HG03066 (cell line): ENCODE measurements around the gene PROM2.

Experiments used
- ATAC-seq: cut with Tn5 transposase; IDR thresholded peaks from one replicate; pipeline ENCODE4 v1.9.1; 2021; ENCODE audit warnings: low read depth; ENCODE audit not compliant: unreplicated experiment

The PROM2 gene

DNA sequence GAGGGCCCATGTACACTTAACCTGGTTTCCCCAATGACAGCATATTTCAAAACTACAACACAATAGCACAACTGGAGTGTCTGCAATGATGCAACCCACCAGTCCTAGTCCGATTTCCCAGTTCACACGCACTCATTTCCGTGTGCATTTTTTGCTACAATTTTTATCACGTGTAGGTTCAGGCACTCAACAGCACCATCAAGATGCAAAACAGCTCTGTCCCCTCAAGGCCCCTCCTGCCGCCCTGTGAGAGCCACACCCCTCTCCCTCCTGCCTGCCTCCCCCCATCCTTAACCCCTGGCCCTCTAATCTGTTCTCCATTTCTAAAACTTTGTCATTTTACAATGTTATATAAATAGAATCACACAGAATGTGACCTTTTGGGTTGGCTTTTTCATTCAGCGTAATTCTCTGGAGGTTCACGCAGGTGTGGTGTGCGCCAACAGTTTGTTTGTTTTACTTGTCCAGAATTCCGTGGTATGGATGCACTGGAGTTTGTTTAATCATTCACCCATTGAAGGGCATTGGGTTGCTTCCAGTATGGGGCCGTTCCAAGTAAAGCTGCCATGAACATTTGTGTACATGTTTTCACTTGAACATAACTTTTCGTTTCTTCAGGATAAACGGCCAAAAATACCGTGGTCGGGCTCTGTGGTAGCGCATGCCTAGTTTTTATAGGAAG lies 31.3 kb downstream of the PROM2 start:
- ATAC-seq, result no peak

DNA sequence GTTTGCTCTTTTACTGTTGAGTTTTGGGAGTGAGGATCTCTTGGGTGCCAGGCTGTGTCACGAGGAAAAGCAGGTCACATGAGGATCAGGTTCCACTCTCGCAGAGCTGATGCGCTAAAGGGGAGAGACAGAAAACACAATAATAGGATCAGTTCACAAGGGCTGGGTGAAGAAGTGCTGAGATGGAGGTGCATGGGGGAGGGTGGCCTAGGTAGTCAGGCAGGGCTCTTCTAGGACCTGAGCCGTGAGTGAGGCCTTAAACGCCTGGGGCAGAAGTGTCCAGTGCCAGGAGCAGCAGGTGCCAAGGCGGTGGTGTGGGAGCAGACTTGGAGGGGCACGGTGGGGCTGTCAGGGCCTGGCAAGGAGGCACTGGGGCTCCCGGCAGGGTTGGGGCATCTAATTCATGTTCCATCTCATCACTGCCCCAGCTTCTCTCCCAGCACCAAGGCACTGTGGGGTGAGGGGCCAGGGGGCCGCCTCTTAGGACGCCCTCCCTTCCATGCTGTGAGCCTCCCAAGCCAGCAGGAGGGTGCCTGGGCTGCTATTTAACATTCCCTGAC lies 32.2 kb downstream of the PROM2 start:
- ATAC-seq, result no peak

DNA sequence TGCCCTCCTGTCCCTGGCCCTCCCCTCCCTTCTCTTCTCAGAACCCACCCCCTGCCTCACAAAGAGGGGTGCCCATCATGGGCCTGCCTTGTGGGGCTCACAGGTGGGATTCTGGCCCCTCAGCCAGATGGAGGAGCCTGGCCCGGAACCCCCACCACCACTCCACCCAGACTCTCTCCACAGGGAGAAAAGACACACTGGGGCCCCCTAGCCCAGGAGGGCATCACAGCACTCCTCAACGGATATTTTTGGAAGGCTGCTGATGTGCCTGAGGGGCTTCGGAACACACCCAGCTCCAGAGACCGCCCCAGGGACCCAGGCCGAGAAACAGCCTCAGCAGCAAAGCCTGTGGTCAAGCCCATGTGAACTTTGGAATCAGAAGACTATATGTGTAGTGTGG lies 32.8 kb downstream of the PROM2 start:
- ATAC-seq, result no peak

DNA sequence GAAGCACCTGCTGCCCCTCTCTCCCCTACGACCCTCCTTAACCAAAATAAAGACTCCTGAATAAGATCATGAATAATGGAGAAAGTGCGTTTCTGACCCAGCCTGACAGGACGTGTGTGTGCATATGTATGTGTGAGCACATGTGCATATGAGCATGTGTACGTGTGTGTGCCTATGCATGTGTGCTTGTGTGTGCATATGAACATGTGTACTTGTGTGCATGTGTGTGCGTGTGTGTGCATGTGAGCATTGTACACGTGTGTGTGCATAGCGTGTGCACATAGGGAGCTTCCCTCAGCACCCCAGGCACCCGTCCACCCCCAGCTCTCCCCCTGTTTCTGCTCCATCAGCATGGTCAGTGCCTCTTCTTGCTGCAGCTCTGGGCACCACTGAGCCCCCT lies 33.6 kb downstream of the PROM2 start:
- ATAC-seq, result no peak

DNA sequence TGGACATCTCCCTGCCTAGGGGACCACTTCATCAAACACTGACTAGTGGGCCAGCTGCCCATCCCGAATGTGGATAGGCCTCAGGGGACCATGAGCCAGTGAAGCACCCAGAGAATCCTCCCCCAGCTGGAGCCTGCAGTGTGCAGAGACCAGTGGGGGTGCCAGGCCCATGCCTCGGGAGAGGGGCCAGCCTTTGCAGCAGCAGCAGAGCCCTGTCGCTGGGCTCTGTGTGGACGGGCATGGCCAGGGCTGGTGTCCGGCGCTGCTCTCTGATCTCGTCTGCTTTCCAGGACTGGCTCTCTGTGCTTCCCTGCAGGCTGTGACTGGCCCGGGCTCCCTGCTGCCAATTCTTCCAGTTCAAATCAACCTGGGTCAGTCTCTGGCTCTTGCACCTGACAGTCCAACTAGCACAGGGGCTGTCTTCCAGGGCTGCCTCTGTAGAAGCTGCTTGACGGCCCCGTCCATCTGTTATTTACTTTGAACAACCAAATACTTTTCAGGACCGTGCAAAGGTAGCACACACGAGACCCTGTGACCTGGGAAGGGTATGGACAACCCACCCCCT lies 34.3 kb downstream of the PROM2 start:
- no peak for ATAC-seq

DNA sequence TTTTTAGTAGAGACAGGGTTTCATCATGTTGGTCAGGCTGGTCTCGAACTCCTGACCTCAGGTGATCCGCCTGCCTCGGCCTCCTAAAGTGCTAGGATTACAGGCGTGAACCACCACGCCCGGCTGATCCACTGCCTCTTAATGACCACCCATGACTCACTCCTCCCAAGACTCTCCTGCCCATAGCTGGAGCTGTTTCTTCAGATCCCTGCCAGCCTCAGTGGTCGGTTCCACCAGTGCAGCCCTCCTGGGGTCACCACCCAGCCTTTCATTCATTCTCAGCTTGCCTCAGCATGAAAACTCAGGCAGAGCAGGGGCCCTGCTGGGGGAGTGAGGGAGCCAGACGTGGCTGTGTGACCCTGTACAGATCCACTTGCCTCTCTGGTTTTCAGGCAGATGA lies 35.4 kb downstream of the PROM2 start:
- no peak for ATAC-seq

DNA sequence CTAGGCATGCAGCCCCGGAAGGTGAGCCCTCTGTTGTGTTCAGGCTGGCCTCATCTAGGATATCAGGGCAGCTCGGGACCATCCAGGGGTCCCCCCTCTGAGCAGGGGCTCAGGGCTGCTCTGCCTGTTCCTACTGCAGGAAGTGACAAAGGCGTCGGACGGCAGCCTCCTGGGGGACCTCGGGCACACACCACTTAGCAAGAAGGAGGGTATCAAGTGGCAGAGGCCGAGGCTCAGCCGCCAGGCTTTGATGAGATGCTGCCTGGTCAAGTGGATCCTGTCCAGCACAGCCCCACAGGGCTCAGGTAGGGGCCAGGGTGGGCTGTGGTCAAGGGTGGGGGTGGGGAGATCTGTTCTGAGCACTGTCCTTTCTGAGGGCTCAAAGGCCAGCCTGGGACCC lies 36.0 kb downstream of the PROM2 start:
- ATAC-seq, result no peak

DNA sequence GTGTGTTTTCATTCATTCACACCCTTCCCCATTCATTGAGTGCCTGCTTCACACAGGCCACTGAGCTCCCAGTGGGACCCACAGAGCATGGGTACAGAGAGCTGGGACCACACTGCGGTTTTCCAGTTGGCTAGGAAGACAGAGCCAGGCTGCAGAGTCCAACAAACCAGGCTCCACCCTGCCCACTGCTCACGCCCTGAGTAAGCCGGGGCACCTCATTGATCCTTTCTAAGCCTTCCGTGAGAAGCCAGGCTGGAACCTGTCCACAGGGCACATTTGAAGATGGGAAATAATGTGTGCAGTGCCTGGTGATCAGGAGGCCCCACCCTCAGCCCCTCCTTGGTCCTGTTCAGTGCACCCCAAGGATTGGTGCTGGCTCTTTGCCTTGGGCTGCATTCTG lies 36.4 kb downstream of the PROM2 start:
- no peak for ATAC-seq

DNA sequence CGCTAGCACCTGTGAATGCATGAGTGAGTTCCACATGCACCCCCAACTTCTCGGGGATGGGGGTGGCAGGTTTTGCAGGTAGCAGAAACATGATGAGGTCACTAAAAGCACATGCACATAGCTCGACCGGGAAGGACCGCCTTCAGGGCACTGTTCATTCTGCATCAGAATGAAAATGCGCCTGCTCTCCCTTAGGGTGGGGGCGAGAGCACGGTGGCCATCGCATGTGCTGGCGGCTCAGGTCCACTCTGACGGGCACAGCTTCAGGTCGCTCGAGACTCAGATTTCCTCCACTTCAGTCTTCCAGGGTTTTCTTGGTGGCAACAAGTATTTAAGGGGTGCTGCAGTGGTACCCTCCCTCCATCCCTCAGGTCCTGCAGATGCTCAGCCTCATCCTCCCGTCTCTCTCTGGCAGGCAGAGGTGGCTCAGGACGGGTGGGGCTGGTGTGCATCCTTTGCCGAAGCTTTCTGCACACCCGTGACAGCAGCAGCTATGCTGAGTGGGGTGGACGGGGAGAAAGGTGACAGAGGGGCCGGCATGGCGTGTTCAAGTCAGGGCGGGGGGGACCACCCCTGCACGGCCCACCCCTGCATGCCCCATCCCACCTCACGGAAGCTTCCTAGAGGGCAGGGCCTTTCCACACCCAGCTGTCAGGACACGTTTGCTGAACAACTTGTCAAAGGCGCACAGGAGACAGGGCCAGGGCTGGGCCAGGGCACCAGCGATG lies 37.7 kb downstream of the PROM2 start:
- no peak for ATAC-seq

DNA sequence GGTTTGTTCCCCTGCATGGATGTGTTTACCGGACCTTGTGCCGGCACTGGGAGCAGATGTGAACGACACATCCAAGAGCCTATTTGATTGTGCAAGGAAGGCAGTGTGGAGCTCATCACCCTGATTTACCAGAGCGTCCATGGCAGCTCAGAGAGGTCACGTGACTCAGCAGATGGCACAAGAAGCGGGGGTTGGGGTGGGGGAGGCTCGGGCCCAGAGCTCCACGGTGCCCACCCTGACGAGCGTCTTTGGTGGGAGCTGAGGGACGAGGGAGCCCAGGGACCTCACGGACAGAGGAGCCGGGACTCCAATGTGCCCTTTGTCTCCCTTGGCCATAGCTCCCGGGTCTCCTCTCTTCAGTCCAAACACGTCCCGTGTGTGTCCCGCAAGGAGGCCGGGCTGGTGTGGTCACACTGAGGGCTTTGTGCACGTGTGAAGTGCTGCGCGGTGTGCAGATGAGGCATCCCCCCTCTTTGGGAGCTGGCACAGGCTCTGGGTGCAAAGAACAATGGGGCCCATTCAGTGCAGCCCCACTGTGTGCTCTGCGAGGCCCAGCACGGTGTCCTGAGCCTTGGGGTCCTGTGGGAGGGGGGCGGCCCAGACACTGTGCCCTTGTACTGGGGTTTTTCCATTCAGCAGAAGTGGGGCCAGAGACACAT lies 38.4 kb downstream of the PROM2 start:
- ATAC-seq, result no peak

DNA sequence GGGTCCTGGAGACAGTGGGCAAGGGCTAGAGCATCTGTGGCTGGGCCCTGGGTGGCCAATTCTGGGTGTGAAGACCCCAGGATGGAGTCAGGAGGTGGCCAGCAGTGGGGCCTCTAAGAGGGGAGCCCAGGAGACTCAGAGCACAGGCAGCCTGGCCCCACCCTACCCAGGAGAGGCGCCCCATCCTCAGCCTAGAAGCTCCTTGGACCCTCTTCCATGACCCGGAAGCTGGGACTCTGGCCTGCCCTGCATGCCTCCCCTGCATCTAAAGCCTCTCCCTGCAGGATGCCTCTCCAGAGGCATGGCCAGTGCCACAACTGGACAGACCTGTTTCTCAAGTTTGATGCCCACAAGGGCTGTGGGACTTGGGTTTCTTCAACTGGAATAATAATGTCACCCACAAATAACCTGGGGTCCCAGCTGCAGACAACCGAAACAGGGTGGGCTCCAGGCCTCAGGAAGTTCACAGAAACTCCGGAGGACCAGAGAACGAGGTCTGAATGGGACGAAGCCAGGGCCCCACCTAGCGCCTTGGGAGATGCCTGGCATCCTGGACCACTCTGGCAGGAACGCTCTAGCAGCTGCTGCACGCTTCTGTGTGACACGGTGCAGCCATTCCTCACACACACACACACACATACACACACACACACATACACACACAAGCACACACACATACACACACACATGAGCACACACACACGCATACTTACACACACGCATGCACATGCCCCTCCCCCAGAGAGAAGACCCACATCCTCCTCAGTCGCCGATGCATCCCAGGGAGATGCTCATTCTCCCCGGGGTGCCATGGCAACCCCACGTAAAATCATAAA lies 39.3 kb downstream of the PROM2 start:
- no peak for ATAC-seq

DNA sequence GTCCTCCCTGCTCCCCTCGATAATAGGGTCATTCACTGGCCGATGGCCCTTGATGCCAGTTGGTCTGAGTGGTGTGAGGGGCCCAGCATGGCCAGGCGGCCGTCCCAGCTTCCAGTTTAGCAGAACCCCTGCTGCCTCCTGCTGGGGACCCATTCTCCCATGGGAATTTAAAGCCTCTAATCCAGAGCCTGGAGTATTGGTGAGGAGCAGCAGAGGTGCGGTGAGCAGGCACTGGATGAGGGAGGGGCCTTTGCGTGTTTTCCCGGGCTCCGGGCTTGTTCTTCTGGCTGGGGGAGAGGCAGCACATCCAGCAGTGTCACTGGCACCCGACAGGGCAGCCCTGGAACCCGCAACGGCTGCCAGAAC lies 40.3 kb downstream of the PROM2 start:
- no peak for ATAC-seq

DNA sequence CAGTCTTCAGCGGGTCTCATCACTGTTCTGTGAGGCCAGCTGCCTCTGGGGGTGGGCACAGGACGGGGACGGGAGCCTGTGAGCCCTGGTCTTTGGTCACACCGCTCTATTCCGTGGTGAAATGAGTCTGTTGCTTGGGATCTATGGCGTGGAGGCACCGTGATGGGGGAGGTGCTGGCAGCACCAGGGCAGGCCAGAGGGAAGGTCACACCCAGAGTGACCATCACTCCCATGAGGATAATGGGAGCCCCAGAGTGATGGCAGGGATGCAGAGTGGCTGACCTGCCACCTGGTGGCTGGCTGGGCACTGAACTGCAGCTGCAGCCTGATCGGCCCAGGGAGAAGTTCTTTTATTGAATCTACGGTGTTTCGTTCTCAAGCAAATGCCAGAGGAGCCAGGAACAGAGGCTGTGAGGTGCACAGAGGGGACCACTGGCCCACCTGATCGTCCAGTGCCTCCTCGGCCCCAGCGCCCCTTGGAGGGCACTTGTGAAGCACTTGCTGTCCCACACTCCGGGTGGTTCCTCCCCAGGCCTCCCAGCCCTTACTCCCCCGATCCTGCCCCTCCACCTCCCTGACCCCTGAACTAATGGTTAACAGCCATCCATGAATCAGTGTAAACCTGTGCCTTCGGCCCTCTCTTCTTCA lies 40.8 kb downstream of the PROM2 start:
- no peak for ATAC-seq

DNA sequence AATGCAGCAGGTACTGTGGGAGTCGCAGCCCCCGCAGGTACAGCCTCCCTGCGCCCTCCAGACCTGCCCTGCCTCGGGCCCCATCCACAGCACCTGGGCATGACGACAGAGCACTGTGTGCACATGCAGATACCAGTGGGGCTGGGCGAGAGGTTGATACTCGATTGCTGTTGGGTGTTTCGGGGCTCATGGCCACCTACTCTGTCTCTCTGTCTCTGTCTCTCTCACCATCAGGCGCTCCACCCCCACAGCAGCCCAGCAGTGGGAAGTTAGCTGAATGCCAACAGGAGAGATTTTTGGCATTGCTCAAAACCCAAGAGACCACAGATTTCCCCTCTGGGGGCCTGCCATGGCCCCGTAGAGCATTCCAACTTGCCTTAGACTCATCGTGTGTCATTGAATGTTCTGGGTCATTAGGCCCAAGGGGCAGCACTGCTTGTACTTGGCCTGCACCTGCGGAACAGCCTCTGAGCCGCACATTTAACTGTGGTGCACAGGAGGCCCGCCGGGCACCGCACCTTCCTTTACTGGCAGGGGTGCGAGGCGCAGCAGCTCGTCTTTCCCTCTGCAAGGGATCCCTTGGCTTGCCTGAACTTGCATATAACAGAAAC lies 41.7 kb downstream of the PROM2 start:
- ATAC-seq, result no peak

DNA sequence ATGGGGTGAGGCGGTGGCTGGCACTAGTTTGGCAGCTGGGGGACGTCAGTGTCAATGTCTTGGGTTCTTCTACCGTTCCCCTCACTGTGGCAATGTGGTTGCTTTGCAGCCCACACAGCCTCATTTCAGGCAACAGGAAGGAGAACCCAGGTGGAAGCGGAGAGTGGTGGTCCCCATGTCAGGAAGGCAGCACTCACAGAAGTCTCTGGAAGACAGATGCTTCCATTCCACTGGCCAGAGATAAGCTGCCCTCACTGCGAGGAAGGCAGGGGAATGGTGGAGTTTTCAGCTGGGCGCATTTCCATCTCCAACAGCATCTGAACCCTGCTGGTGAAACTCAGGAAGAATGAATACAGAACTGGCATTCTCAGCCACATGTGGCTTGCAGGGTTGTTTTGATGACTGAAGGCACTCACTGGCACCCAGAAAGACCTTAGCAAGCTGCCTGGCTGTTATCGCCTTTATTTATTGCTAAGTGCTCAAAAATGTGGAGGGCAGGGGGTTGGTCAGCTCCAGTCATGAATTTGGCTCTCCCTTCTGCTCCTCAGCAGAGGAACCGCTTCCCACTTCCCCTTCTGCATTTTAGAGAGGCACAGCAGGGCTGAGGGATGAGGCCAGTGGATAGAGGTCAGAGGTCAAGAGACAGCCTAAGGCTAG lies 42.3 kb downstream of the PROM2 start:
- no peak for ATAC-seq

DNA sequence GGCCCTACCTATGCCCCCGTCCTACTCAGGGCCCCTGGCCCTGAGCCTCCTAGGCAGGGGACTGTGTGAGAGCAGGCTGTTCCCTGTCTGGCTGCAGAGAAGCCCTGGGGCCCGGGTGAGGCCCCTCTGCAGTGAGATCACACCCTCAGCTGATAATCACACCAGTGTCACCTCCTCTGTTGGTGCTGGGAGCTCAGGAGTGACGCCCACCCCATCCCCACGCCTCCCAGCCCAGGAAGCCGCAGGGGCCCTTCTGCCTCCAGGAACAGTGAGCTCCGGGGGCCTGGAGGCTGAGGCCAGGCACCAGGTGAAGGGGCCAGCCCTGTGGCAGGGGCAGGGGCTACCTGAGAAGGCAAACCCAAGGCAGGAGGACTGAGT lies 42.9 kb downstream of the PROM2 start:
- no peak for ATAC-seq

DNA sequence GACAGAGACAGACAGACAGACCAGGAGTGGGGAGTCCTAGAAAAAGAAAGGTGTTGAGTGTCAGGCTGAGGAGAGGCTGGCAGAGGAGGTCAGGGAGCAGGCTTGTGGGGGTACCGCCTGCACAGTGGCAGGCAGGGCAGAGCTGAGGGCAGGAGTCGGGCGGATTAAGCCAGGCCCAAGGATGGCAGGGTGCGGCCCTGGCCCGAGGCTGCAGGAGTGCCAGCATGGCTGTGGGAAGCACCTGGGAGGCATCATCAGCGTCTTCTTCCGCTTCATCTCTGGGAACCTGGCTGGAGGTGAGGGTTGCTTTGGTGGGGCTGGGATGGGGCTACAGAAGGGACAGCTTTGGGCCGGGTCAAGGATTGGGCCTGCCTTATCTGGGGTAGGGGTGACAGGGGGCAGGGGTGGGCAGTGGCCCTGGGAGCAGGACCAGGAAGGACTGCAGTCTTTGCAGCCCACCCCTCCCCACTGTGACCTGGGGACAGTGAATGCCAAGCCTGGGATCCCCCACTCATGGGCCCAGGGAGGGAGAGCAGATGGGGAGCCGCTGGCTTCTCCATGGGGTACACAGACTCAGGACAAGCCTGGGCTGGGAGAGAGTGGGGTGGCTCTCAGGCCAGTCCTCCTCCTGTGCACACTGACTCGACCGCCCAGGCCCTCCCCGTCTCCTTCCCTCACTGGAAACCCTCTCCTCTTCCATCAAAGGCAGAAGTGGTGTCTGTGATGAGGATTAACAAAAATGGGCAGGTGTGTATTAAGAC lies 43.6 kb downstream of the PROM2 start:
- ATAC-seq, result no peak

DNA sequence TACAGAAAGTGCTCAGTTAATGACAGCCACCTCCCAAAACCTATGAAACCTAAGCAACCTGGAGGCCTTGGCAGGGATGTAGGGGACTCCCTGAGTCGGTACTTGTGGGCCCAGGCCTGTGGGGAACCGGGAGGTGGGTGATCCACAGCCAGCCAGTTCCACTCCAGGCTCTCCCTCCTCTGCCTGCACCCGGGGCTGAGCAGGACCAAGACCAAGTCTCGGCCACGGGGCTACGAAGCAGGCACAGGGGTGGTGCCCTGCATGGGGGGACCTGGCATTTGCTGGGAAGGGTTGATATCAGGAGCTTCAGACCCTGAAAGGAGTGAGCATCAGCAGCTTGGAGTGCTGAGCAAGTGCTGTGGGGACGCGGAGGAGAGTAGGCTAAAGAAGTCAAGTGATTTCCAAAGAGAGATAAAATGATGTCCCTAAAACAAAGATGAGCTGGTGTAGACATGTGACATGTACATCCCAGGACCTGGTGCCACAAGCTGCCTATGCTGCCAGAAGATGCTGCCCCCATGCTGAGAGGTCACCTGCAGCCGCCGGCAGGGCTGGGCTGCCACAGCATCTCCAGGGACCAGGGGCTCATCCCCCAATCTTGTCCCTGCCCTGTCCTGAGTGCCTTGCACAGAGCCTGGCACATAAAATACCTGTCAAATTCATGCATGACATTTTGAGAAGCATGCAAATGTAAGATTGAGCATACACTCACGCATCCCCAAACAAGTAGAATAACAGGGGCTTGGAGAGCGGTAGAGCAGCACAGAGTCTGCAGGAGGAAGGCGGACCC lies 44.4 kb downstream of the PROM2 start:
- no peak for ATAC-seq
